NB4 (cell line): Measurements from ENCODE around the gene P2RY8.

Experiments
- DNase-seq: peaks from one replicate; pipeline ENCODE4 v3.0.0; 2010; ENCODE audit warnings: low read depth
- H3K4me3 ChIP-seq: one replicate; pipeline ENCODE4 v1.5.1; 2011; ENCODE audit warnings: mild to moderate bottlenecking, low read depth, low read length, moderate library complexity
- CTCF ChIP-seq: IDR thresholded peaks from one replicate; pipeline ENCODE4 v1.5.1; 2012; ENCODE audit warnings: low read depth, low read length
- MYC ChIP-seq: IDR thresholded peaks from 2 replicates; pipeline ENCODE4 v1.6.1; 2011; ENCODE audit warnings: low read depth, low read length
- POLR2A ChIP-seq: IDR thresholded peaks from 2 replicates; pipeline ENCODE4 v1.6.1; 2011; ENCODE audit warnings: mild to moderate bottlenecking; ENCODE audit not compliant: insufficient read length; ENCODE audit errors: extremely low read depth
- TF ChIP-seq, protein P1 (sequence below): IDR thresholded peaks from 2 replicates; pipeline ENCODE4 v1.6.1; 2011; ENCODE audit warnings: low read depth, low read length

P2RY8 gene

GRCh38 chrX:1555370-1555769, 18.4 kb upstream of the P2RY8 start:
- no peak for DNase-seq
- TF ChIP-seq, protein P1, sequence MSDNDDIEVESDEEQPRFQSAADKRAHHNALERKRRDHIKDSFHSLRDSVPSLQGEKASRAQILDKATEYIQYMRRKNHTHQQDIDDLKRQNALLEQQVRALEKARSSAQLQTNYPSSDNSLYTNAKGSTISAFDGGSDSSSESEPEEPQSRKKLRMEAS, result no peak
- H3K4me3 ChIP-seq, result no peak overlapping the region

GRCh38 chrX:1554469-1555210, 17.7 kb upstream of the P2RY8 start:
- H3K4me3 ChIP-seq, result no peak overlapping the region
- TF ChIP-seq MYC, result no peak
- TF ChIP-seq, protein P1, result no peak
- TF ChIP-seq CTCF, result no peak
- TF ChIP-seq POLR2A, result no peak
- DNase-seq, result peak; percentile 39

GRCh38 chrX:1551959-1552546, 15.1 kb upstream of the P2RY8 start:
- TF ChIP-seq, protein P1, result no peak
- TF ChIP-seq CTCF, result no peak
- no peak for TF ChIP-seq MYC
- TF ChIP-seq POLR2A, result no peak
- no peak for DNase-seq

GRCh38 chrX:1546691-1547251, 9.8 kb upstream of the P2RY8 start:
- TF ChIP-seq MYC (no peak), CTCF (no peak), POLR2A (no peak)
- TF ChIP-seq, protein P1, result no peak
- DNase-seq, result peak; percentile 43
- no peak overlapping the region for H3K4me3 ChIP-seq

More at GRCh38 chrX:1551959-1552546, 15.1 kb upstream of the P2RY8 start:
- H3K4me3 ChIP-seq, result no peak overlapping the region

DNA sequence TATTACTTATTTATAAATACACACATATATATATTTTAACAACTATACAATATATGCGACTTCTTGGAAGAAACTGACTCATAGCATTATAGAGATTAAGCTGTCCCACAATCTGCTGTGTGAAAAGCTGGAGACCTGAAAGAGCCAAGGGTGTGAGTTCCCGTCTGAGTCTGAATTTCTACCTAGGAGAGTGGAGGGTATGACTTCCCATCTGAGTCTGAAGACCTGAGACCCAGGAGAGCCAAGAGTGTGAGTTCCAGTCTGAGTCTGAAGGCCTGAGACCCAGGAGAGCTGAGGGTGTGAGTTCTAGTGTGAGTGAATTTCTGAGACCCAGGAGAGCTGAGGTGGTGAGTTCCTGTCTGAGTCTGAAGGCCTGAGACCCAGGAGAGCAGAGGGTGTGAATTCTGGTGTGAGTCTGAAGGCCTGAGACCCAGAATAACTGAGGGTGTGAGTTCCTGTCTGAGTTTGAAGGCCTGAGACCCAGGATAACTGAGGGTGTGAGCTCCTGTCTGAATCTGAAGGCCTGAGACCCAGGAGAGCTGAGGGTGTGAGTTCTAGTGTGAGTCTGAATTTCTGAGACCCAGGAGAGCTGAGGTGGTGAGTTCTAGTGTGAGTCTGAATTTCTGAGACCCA, 8.9 kb upstream of the P2RY8 start:
- DNase-seq, result no peak
- H3K4me3 ChIP-seq, result no peak overlapping the region
- no peak for TF ChIP-seq CTCF
- TF ChIP-seq, protein P1, result no peak
